Liver (tissue), 3 donors: Measurements from ENCODE around the gene LCN2.

Experiments
- EGR1 ChIP-seq, 2 donors: IDR thresholded peaks; 2 replicates each; pipeline ENCODE4 v1.6.1; 2016 to 2018; ENCODE audit warnings: antibody characterized with exemption in 2 of 2, low read depth in 2 of 2
- FOXA1 ChIP-seq: IDR thresholded peaks from 2 replicates; pipeline ENCODE4 v1.6.1; 2016; ENCODE audit warnings: antibody characterized with exemption
- GABPA ChIP-seq, 2 donors: IDR thresholded peaks in 1 of 2; conservative IDR thresholded peaks in 1 of 2; 2 replicates each; pipeline ENCODE4 v1.6.1; 2016; ENCODE audit warnings: antibody characterized with exemption in 2 of 2, mild to moderate bottlenecking in 1 of 2, moderate library complexity in 1 of 2
- JUND ChIP-seq, 2 donors: IDR thresholded peaks; 2 replicates each; pipeline ENCODE4 v1.6.1; 2016; ENCODE audit warnings: antibody characterized with exemption in 2 of 2
- RAD21 ChIP-seq, 2 donors: IDR thresholded peaks; 2 replicates each; pipeline ENCODE4 v1.6.1; 2016; ENCODE audit warnings: antibody characterized with exemption in 2 of 2, mild to moderate bottlenecking in 2 of 2
- SP1 ChIP-seq: IDR thresholded peaks from 2 replicates; pipeline ENCODE4 v1.6.1; 2018; ENCODE audit warnings: antibody characterized with exemption, mild to moderate bottlenecking
- TAF1 ChIP-seq: conservative IDR thresholded peaks from 2 replicates; pipeline ENCODE4 v1.6.1; 2016; ENCODE audit warnings: antibody characterized with exemption, mild to moderate bottlenecking
- YY1 ChIP-seq: IDR thresholded peaks from 2 replicates; pipeline ENCODE4 v1.6.1; 2016; ENCODE audit warnings: antibody characterized with exemption, mild to moderate bottlenecking
- TF ChIP-seq, protein P1 (sequence below): fragments of 150-350 bp; IDR thresholded peaks from 2 replicates; pipeline ENCODE4 v1.5.1; 2017; ENCODE audit warnings: improper control_type of control experiment, low read depth, low read length; ENCODE audit not compliant: missing input control
- TF ChIP-seq, protein P2 (sequence below): IDR thresholded peaks from 2 replicates; pipeline ENCODE4 v1.6.1; 2016; ENCODE audit warnings: antibody characterized with exemption, mild to moderate bottlenecking
- TF ChIP-seq, protein P3 (sequence below): IDR thresholded peaks from 2 replicates; pipeline ENCODE4 v1.6.1; 2016; ENCODE audit warnings: antibody characterized with exemption
- TF ChIP-seq, protein P4 (sequence below): IDR thresholded peaks from 2 replicates; pipeline ENCODE4 v1.6.1; 2016; ENCODE audit warnings: antibody characterized with exemption
- TF ChIP-seq, protein P5 (sequence below): IDR thresholded peaks from 2 replicates; pipeline ENCODE4 v1.6.1; 2016; ENCODE audit warnings: antibody characterized with exemption
- donor health status: healthy.
- donor health status: healthy.

DNA sequence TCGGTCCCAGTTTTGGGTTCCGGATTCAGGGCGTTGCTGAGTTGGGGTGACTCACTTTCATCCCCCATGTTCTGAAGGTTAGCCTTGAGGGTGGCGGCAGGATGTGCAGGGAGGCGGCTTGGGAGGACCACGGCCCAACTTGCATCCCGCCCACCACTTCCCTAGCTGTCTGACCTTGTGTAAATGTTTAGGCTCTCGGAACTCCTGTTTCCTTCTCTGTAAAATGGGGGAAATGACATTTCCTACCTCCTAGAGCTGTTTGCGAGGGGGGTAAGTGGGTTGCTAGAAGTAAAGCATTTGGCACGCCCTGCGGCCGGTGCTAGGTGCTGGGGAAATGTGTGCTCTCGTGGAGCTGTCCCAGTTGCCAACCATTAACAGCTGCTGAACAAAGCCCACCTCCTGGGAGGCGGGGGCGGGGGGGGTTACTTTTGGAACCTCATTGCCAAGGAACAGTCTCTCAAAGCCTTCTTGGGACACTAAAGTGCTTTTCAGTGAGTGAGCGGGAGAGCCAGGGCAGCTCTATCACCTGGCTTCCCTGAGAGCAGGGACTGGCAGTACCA, 49.2 kb upstream of the LCN2 start:
- TF ChIP-seq, protein P1, sequence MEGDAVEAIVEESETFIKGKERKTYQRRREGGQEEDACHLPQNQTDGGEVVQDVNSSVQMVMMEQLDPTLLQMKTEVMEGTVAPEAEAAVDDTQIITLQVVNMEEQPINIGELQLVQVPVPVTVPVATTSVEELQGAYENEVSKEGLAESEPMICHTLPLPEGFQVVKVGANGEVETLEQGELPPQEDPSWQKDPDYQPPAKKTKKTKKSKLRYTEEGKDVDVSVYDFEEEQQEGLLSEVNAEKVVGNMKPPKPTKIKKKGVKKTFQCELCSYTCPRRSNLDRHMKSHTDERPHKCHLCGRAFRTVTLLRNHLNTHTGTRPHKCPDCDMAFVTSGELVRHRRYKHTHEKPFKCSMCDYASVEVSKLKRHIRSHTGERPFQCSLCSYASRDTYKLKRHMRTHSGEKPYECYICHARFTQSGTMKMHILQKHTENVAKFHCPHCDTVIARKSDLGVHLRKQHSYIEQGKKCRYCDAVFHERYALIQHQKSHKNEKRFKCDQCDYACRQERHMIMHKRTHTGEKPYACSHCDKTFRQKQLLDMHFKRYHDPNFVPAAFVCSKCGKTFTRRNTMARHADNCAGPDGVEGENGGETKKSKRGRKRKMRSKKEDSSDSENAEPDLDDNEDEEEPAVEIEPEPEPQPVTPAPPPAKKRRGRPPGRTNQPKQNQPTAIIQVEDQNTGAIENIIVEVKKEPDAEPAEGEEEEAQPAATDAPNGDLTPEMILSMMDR: no peak
- peak; percentile 26 to 66 for TF ChIP-seq EGR1 (IDR thresholded peaks at IDR 0.05; ENCODE audit: low read depth in 2 of 2)
- TF ChIP-seq YY1: peak; percentile 82
- no peak for TF ChIP-seq SP1
- TF ChIP-seq JUND (IDR thresholded peaks at IDR 0.05): peak in 1 of 2 donors; percentile 46
- TF ChIP-seq, protein P2, sequence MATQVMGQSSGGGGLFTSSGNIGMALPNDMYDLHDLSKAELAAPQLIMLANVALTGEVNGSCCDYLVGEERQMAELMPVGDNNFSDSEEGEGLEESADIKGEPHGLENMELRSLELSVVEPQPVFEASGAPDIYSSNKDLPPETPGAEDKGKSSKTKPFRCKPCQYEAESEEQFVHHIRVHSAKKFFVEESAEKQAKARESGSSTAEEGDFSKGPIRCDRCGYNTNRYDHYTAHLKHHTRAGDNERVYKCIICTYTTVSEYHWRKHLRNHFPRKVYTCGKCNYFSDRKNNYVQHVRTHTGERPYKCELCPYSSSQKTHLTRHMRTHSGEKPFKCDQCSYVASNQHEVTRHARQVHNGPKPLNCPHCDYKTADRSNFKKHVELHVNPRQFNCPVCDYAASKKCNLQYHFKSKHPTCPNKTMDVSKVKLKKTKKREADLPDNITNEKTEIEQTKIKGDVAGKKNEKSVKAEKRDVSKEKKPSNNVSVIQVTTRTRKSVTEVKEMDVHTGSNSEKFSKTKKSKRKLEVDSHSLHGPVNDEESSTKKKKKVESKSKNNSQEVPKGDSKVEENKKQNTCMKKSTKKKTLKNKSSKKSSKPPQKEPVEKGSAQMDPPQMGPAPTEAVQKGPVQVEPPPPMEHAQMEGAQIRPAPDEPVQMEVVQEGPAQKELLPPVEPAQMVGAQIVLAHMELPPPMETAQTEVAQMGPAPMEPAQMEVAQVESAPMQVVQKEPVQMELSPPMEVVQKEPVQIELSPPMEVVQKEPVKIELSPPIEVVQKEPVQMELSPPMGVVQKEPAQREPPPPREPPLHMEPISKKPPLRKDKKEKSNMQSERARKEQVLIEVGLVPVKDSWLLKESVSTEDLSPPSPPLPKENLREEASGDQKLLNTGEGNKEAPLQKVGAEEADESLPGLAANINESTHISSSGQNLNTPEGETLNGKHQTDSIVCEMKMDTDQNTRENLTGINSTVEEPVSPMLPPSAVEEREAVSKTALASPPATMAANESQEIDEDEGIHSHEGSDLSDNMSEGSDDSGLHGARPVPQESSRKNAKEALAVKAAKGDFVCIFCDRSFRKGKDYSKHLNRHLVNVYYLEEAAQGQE: no peak
- TF ChIP-seq RAD21 (IDR thresholded peaks at IDR 0.05): no peak
- no peak for TF ChIP-seq FOXA1
- no peak for TF ChIP-seq GABPA (IDR thresholded peaks at IDR 0.05 in 1 of 2, conservative IDR thresholded peaks at IDR 0.05 in 1 of 2)
- TF ChIP-seq TAF1: no peak
- TF ChIP-seq, protein P3, sequence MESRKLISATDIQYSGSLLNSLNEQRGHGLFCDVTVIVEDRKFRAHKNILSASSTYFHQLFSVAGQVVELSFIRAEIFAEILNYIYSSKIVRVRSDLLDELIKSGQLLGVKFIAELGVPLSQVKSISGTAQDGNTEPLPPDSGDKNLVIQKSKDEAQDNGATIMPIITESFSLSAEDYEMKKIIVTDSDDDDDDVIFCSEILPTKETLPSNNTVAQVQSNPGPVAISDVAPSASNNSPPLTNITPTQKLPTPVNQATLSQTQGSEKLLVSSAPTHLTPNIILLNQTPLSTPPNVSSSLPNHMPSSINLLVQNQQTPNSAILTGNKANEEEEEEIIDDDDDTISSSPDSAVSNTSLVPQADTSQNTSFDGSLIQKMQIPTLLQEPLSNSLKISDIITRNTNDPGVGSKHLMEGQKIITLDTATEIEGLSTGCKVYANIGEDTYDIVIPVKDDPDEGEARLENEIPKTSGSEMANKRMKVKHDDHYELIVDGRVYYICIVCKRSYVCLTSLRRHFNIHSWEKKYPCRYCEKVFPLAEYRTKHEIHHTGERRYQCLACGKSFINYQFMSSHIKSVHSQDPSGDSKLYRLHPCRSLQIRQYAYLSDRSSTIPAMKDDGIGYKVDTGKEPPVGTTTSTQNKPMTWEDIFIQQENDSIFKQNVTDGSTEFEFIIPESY: no peak
- TF ChIP-seq, protein P4, sequence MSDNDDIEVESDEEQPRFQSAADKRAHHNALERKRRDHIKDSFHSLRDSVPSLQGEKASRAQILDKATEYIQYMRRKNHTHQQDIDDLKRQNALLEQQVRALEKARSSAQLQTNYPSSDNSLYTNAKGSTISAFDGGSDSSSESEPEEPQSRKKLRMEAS: peak; percentile 35
- TF ChIP-seq, protein P5, sequence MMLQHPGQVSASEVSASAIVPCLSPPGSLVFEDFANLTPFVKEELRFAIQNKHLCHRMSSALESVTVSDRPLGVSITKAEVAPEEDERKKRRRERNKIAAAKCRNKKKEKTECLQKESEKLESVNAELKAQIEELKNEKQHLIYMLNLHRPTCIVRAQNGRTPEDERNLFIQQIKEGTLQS: peak; percentile 28
